MM.1S (cell line): ENCODE measurements around the gene ANKRD44.

Source experiments
- DNase-seq: peaks from one replicate; pipeline ENCODE4 v3.0.0-alpha.2; 2015
- H2AFZ ChIP-seq: fragments of 300-600 bp; sonication (generic); 2 replicates; pipeline ENCODE4 v1.6.0; 2016; ENCODE audit warnings: antibody characterized with exemption, low read length
- H3F3A ChIP-seq: fragments of 300-600 bp; sonication (generic); 2 replicates; pipeline ENCODE4 v1.6.1; 2016; ENCODE audit warnings: mild to moderate bottlenecking, antibody characterized with exemption, low read length, moderate library complexity, mixed read lengths; ENCODE audit not compliant: insufficient read depth
- H3K27ac ChIP-seq: fragments of 300-600 bp; sonication (generic); 2 replicates; pipeline ENCODE4 v1.5.1; 2016; ENCODE audit warnings: mild to moderate bottlenecking, low read length
- H3K27me3 ChIP-seq: fragments of 300-600 bp; sonication (generic); replicated peaks from 2 replicates; pipeline ENCODE4 v1.6.0; 2016; ENCODE audit warnings: low read length; ENCODE audit not compliant: insufficient read depth
- H3K36me3 ChIP-seq: fragments of 300-600 bp; sonication (generic); replicated peaks from 2 replicates; pipeline ENCODE4 v1.6.1; 2016; ENCODE audit warnings: mild to moderate bottlenecking, low read length, mixed read lengths; ENCODE audit not compliant: insufficient read depth
- H3K4me1 ChIP-seq: fragments of 300-600 bp; sonication (generic); 2 replicates; pipeline ENCODE4 v1.6.1; 2016; ENCODE audit warnings: low read length, mixed read lengths
- H3K4me2 ChIP-seq: fragments of 300-600 bp; sonication (generic); 2 replicates; pipeline ENCODE4 v1.6.0; 2016; ENCODE audit warnings: low read depth, low read length
- H3K4me3 ChIP-seq: fragments of 300-600 bp; sonication (generic); 2 replicates; pipeline ENCODE4 v1.5.1; 2016; ENCODE audit warnings: low read length, mixed read lengths
- H3K79me2 ChIP-seq: fragments of 300-600 bp; sonication (generic); 2 replicates; pipeline ENCODE4 v1.6.1; 2016; ENCODE audit warnings: mixed run types, low read length, mixed read lengths
- H3K9ac ChIP-seq: fragments of 300-600 bp; sonication (generic); 2 replicates; pipeline ENCODE4 v1.6.1; 2016; ENCODE audit warnings: low read length, mixed read lengths
- H3K9me2 ChIP-seq: fragments of 300-600 bp; sonication (generic); replicated peaks from 2 replicates; pipeline ENCODE4 v1.6.1; 2016; ENCODE audit warnings: mild to moderate bottlenecking, low read length, mixed read lengths; ENCODE audit not compliant: insufficient read depth
- H3K9me3 ChIP-seq: fragments of 300-600 bp; sonication (generic); replicated peaks from 2 replicates; pipeline ENCODE4 v1.6.1; 2016; ENCODE audit warnings: mild to moderate bottlenecking, low read length, mixed read lengths; ENCODE audit not compliant: insufficient read depth
- H4K20me1 ChIP-seq: fragments of 300-600 bp; sonication (generic); 2 replicates; pipeline ENCODE4 v1.6.1; 2016; ENCODE audit warnings: mild to moderate bottlenecking, low read length, moderate library complexity, mixed read lengths; ENCODE audit not compliant: insufficient read depth
- EZH2 ChIP-seq: fragments of 300-600 bp; sonication (generic); optimal IDR thresholded peaks from 2 replicates; pipeline ENCODE3; 2017; ENCODE audit warnings: low read depth, mild to moderate bottlenecking, antibody characterized with exemption, low read length, mixed read lengths
- EZH2phosphoT487 ChIP-seq: fragments of 300-600 bp; sonication (generic); IDR thresholded peaks from 2 replicates; pipeline ENCODE4 v1.6.1; 2018; ENCODE audit warnings: antibody characterized with exemption, low read length
- TF ChIP-seq, protein P1 (sequence below): fragments of 300-600 bp; sonication (generic); IDR thresholded peaks from 2 replicates; pipeline ENCODE4 v1.5.1; 2016; ENCODE audit warnings: antibody characterized with exemption, low read length, mixed read lengths

Gene ANKRD44

DNA sequence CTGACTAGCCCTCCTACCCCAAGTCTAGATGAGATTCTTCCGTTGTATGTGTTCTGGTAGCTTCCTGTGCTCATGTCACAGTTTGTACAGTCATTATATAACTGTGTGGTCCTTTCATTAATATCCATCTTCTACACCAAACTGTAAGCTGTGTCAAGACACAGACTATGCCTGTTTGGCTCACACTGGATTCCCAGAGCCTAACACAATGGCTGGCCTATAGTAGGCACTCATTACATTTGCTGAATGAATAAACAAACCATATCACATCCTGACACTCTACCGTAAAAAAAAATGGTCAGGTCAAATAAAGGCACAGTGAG is 72.6 kb downstream of the ANKRD44 start:
- no peak overlapping the region for H3K27ac ChIP-seq
- H3K79me2 ChIP-seq: peaks cover 80% of the 10 kb centered on the region
- no peaks in the 10 kb centered on the region for H3K9me3 ChIP-seq
- peaks cover 27% of the 10 kb centered on the region for H3F3A ChIP-seq
- H4K20me1 ChIP-seq: no peaks in the 10 kb centered on the region
- DNase-seq: no peak
- H3K4me1 ChIP-seq: peaks cover 30% of the 10 kb centered on the region
- H3K27me3 ChIP-seq: no peaks in the 10 kb centered on the region
- H2AFZ ChIP-seq: no peak overlapping the region
- H3K9me2 ChIP-seq: no peaks in the 10 kb centered on the region
- TF ChIP-seq, protein P1, sequence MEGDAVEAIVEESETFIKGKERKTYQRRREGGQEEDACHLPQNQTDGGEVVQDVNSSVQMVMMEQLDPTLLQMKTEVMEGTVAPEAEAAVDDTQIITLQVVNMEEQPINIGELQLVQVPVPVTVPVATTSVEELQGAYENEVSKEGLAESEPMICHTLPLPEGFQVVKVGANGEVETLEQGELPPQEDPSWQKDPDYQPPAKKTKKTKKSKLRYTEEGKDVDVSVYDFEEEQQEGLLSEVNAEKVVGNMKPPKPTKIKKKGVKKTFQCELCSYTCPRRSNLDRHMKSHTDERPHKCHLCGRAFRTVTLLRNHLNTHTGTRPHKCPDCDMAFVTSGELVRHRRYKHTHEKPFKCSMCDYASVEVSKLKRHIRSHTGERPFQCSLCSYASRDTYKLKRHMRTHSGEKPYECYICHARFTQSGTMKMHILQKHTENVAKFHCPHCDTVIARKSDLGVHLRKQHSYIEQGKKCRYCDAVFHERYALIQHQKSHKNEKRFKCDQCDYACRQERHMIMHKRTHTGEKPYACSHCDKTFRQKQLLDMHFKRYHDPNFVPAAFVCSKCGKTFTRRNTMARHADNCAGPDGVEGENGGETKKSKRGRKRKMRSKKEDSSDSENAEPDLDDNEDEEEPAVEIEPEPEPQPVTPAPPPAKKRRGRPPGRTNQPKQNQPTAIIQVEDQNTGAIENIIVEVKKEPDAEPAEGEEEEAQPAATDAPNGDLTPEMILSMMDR: no peak
- no peak for TF ChIP-seq EZH2phosphoT487
- H3K36me3 ChIP-seq: no peaks in the 10 kb centered on the region
- H3K9ac ChIP-seq: no peak overlapping the region
- H3K4me2 ChIP-seq: no peak overlapping the region
- no peak overlapping the region for H3K4me3 ChIP-seq

DNA sequence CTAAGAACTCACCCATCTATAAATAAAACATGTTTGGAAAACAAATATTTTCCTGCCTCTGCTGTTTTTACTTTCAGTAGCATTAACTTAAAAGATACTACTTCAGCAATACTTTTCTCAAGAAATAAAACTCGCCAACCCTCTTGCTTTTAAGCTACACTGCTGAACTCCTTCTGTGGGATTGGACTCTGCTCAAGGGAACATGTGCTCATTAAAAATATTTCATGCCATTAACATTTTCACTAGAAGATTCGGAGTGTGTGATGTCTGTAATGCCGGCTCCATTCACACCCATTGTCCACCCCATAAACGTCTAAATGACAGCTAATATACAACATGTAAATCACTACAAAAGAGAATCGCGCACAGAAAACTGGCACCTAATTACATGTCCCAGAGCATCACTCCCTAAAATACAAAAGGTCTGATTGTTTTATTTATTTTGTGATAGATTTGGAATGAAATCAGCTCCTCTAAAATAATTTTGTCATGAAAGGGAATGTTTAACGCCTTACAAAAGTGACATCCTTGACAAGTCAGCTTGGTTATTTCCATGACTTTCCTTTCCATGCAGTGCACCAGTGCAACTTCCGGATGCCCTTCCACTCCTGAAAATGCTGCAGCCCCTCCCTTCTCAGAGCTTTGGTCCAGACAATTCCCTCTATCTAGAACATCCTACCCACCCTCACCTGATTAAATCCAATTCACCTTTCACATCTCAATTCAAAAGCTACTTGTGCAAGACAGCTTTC is 73.1 kb downstream of the ANKRD44 start:
- TF ChIP-seq, protein P1: no peak
- no peak for TF ChIP-seq EZH2phosphoT487
- TF ChIP-seq EZH2: no peak
- H2AFZ ChIP-seq: no peak overlapping the region
- no peaks in the 10 kb centered on the region for H3K9me3 ChIP-seq
- H3K4me1 ChIP-seq: peaks cover 25% of the 10 kb centered on the region
- no peak for DNase-seq
- H3K27me3 ChIP-seq: no peaks in the 10 kb centered on the region
- no peak overlapping the region for H3K4me3 ChIP-seq
- no peak overlapping the region for H3K4me2 ChIP-seq
- H3K27ac ChIP-seq: no peak overlapping the region
- H3K36me3 ChIP-seq: no peaks in the 10 kb centered on the region
- H3K79me2 ChIP-seq: peaks cover 80% of the 10 kb centered on the region
- no peak overlapping the region for H3K9ac ChIP-seq
- H3F3A ChIP-seq: peaks cover 27% of the 10 kb centered on the region
- H4K20me1 ChIP-seq: no peaks in the 10 kb centered on the region
- H3K9me2 ChIP-seq: no peaks in the 10 kb centered on the region

- TF ChIP-seq, protein P1: no peak
- TF ChIP-seq EZH2 (no peak), EZH2phosphoT487 (no peak)
- H3F3A ChIP-seq: peaks cover 27% of the 10 kb centered on the region
- no peak overlapping the region for H3K4me2 ChIP-seq
- peaks cover 20% of the 10 kb centered on the region for H3K4me1 ChIP-seq
- no peak overlapping the region for H2AFZ ChIP-seq
- no peaks in the 10 kb centered on the region for H3K9me2 ChIP-seq
- no peak overlapping the region for H3K9ac ChIP-seq
- H3K4me3 ChIP-seq: no peak overlapping the region
- no peaks in the 10 kb centered on the region for H3K36me3 ChIP-seq
- no peaks in the 10 kb centered on the region for H3K27me3 ChIP-seq
- no peak for DNase-seq
- H3K27ac ChIP-seq: no peak overlapping the region
- H3K79me2 ChIP-seq: peaks cover 81% of the 10 kb centered on the region
- no peaks in the 10 kb centered on the region for H4K20me1 ChIP-seq
- no peaks in the 10 kb centered on the region for H3K9me3 ChIP-seq
Measured at GRCh38 chr2:197236816-197237215, 73.8 kb downstream of the ANKRD44 start.
